Subcutaneous abdominal adipose tissue (tissue), 5 donors: ENCODE measurements around the gene SH2D1A.
"Not testable (repeated sequence)": the region's sequence is repeated elsewhere in the genome, so short reads cannot be mapped to it uniquely, and the experiment has no call there.

Experiments
- H3K27ac ChIP-seq: one replicate; pipeline ENCODE4 v1.7.0; 2013; ENCODE audit warnings: low read depth, mild to moderate bottlenecking, inconsistent platforms, low read length, moderate library complexity
- H3K27me3 ChIP-seq, 5 donors: one replicate each; pipeline ENCODE4 v1.7.0; 2013; ENCODE audit warnings: low read length in 5 of 5, inconsistent platforms in 1 of 5; ENCODE audit not compliant: control insufficient read depth in 5 of 5, insufficient read depth in 4 of 5
- H3K36me3 ChIP-seq, 5 donors: one replicate each; pipeline ENCODE4 v1.7.0; 2013; ENCODE audit warnings: low read length in 5 of 5; ENCODE audit not compliant: control insufficient read depth in 5 of 5, insufficient read depth in 5 of 5
- H3K4me1 ChIP-seq, 5 donors: one replicate each; pipeline ENCODE4 v1.7.0; 2013; ENCODE audit warnings: low read length in 5 of 5, mild to moderate bottlenecking in 3 of 5, moderate library complexity in 1 of 5; ENCODE audit not compliant: control insufficient read depth in 5 of 5, insufficient read depth in 5 of 5
- H3K4me3 ChIP-seq, 5 donors: one replicate each; pipeline ENCODE4 v1.7.0; 2013; ENCODE audit warnings: low read length in 5 of 5, low read depth in 1 of 5
- H3K9ac ChIP-seq, 5 donors: one replicate each; pipeline ENCODE4 v1.7.0; 2013; ENCODE audit warnings: low read length in 5 of 5, mild to moderate bottlenecking in 4 of 5, moderate library complexity in 3 of 5
- H3K9me3 ChIP-seq, 5 donors: one replicate each; pipeline ENCODE4 v1.7.0; 2013; ENCODE audit warnings: low read length in 5 of 5; ENCODE audit not compliant: control insufficient read depth in 5 of 5
- donor health status: healthy.
- donor health status: healthy.
- donor health status: healthy.
- donor health status: healthy.
- donor health status: healthy.

The SH2D1A gene

DNA sequence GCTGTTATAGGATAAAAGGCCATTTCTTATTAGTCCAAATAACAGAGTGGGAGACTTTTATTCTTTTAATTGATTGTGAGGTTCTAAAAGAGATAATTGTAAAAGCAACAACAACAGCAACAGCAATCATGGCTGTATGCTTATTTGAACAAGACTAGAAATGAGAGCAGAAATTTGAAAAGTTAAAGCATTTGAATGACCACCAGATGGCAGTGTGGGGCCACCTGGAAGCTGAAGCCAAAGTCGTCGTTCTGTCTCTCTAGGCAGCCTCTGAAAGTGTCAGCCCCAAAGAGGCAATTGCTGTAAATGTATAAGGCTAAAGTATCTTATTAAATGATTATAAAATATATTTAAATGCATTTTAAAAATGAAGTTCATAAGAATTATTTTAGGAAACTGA, 42.2 kb downstream of the SH2D1A start:
- Histone ChIP-seq H3K9me3 (no peaks in the 10 kb centered on the region), H3K9ac (no peak overlapping the region), H3K27ac (no peak overlapping the region), H3K27me3 (peaks cover 0 to 8% (median 0%) of the 10 kb centered on the region in 5 donors), H3K4me3 (no peak overlapping the region), H3K36me3 (peaks cover 0 to 2% (median 0%) of the 10 kb centered on the region in 5 donors), H3K4me1 (no peaks in the 10 kb centered on the region)

DNA sequence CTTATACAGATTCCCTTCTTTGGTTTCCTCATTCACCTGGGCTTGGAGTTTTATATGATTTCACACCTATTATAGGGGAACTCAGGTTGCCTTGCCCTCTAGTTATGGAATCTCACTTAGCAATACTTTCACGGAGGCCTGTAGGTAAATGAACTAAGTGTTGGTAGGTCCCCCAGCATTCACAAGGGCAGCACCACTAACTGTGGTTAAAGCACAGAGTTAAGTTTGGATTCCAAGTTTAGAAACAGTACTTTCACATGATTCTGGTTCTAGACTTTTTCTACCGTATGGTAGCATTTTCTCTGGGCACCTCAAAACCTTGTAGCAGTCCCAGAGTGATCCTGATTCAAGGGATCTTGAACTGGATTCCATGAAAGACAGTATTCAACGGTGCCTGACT, 46.4 kb downstream of the SH2D1A start:
- H3K36me3 ChIP-seq: no peaks in the 10 kb centered on the region
- no peak overlapping the region for H3K4me3 ChIP-seq
- H3K27ac ChIP-seq: no peak overlapping the region
- H3K4me1 ChIP-seq: no peaks in the 10 kb centered on the region
- H3K9ac ChIP-seq: no peak overlapping the region
- no peaks in the 10 kb centered on the region for H3K9me3 ChIP-seq
- peaks cover 0 to 2% (median 0%) of the 10 kb centered on the region in 5 donors for H3K27me3 ChIP-seq

DNA sequence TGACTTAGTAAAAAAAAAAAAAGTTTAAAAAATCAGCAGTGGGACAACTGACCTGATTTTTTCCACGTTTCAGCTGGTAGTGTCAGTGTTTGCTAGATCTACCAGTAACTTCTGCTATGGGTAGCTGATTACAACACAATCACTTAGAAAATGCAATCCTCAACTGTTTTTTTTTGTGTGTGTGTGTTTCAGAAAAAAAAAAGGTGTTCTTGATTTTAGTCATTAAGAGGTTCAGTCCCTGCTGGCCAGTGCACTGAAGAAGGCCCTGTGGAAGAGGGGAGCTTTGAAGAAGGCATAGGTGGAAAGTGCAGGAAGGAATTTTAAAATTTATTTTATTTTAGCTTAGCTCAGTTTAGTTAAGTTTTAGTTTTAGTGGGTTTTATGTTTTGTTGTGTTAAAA, 46.9 kb downstream of the SH2D1A start:
- H3K27me3 ChIP-seq: no peaks in the 10 kb centered on the region
- no peak overlapping the region for H3K27ac ChIP-seq
- no peaks in the 10 kb centered on the region for H3K9me3 ChIP-seq
- H3K4me3 ChIP-seq: no peak overlapping the region
- no peaks in the 10 kb centered on the region for H3K4me1 ChIP-seq
- H3K36me3 ChIP-seq: no peaks in the 10 kb centered on the region
- H3K9ac ChIP-seq: no peak overlapping the region

DNA sequence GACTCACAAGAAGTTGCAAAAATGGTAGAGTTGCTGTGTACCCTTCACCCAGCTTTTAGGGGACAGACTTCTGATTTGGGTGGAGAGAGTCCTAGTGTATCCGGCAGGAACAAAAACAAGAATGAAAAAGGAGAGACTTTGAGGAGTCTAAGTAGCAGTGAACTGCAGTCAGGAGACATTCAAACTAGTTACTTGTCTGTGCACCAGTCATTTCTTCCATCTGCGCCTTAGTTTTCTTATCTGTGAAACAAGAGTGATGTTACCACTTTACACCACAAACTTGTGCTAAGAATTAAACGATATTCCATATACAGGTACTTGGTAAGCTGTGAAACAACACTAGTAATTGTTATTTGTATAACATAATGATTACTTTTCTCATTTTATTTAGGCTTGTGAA, 47.3 kb downstream of the SH2D1A start:
- no peak overlapping the region for H3K9ac ChIP-seq
- H3K27ac ChIP-seq: no peak overlapping the region
- H3K4me3 ChIP-seq: no peak overlapping the region
- no peaks in the 10 kb centered on the region for H3K4me1 ChIP-seq
- no peaks in the 10 kb centered on the region for H3K36me3 ChIP-seq
- no peaks in the 10 kb centered on the region for H3K27me3 ChIP-seq
- H3K9me3 ChIP-seq: no peaks in the 10 kb centered on the region

DNA sequence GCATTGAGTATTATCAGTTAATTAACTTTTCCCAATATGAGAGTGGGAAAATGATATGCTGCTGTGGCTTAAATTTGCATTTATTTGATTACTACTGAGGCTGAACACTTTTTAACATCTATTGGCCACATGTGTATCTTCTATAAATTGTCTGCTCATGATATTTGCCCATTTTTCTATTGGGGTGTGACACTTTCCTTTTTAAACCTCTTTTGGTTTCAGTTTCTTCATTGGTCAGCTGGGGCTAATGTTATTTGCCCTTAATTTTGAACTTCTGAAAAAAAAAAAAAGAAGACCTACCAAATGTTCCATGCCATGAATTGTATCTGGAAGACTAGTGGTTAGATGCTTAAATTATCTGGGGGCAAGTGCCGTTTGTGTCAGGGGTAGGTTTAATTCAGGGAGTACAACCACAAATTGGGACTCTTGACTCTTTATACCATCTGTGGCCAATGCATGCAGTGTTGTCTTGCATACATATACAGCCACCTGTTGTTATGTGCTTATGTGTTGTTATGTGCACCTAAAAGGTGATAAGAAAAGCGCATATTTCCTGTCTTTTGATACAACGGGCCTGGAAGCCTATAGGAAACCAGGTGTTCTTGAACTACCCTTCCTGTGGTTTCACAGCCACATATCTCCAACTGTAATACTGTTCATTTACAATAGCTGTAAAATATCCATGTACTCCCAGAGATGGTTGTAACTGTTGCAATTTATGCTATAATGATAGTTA, 49.0 kb downstream of the SH2D1A start:
- H3K27ac ChIP-seq: no peak overlapping the region
- H3K4me3 ChIP-seq: no peak overlapping the region
- H3K4me1 ChIP-seq: no peaks in the 10 kb centered on the region
- no peaks in the 10 kb centered on the region for H3K36me3 ChIP-seq
- H3K9ac ChIP-seq: no peak overlapping the region
- no peaks in the 10 kb centered on the region for H3K9me3 ChIP-seq
- no peaks in the 10 kb centered on the region for H3K27me3 ChIP-seq

DNA sequence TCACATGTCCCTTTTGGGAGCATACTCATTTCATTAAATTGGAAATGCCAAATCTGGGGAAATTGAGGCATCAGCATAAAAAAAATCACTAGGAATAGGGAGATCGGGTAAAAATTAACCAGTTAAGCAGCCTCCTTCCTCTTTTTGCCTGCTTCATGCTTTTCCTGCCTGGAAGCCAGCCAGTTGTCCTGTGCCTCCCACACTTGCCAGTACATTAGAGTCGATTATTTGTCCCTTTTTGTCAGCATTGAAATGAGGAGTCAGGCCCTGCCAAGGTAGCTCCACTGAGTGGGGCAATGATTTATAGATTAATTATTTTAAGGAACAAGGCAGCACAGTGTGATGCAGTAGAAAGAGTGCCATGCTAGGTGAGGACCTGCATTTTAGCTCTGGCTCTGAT, 55.3 kb downstream of the SH2D1A start:
- Histone ChIP-seq H3K36me3 (no peaks in the 10 kb centered on the region), H3K4me1 (no peaks in the 10 kb centered on the region), H3K27ac (no peak overlapping the region), H3K4me3 (no peak overlapping the region), H3K9me3 (no peaks in the 10 kb centered on the region), H3K27me3 (peaks cover 0 to 8% (median 4%) of the 10 kb centered on the region in 5 donors), H3K9ac (no peak overlapping the region)

DNA sequence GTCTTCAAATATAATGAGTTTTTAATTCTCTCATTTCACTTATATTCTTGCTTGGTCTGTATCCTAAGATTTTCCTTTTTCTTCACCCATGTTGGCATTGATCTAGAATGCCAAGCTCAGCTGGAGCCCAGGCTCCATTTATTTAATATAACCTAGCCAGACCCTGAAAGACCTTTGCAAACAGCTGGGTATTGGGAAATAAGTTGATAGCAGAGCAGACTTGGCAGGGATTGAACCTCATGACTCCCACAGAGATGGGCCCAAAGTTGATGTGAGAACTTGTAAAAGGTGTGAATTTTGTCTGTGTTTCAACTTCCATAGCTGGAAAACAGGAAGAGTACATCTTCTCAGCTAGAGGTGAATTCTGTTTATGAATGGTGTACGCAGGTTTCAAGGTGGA, 59.5 kb downstream of the SH2D1A start:
- Histone ChIP-seq H3K27me3 (peaks cover 0 to 8% (median 4%) of the 10 kb centered on the region in 5 donors), H3K4me3 (no peak overlapping the region), H3K27ac (no peak overlapping the region), H3K36me3 (no peaks in the 10 kb centered on the region), H3K9ac (no peak overlapping the region), H3K9me3 (no peaks in the 10 kb centered on the region), H3K4me1 (no peaks in the 10 kb centered on the region)

DNA sequence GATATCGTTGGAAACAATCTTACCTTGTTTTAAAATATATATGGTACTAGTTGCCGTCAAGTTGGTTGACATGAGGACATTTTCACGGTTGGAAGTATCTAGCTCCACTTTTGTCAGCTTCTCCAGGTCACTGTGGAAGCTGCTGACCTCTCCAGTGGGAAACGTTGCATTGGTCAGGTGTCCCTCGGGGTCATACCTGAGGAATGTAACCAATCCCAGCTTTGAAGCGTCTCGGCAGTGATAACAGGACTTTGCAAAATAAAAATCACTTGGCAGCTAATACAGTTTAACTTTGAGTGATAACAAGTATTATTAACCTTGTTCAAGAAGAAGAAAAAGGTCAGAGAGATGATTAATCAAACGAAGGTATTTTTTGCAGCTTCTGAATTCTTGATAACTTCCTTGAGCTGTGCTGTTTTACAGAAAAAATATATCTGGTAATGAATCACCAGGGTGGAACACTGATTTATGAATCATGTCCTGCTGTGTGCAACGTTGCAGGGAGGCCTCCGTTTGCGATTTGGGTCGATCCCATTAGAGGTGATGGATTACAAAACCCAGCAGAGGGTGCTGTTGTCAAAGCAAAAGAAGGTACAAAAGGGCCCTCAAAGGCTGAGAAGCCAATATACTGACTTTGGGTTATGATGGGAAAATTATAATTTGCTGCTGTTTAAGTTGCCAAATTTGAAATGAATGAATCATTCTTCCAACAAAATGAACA, 60.1 kb downstream of the SH2D1A start:
- Histone ChIP-seq H3K9ac (no peak overlapping the region), H3K4me3 (no peak overlapping the region), H3K9me3 (no peaks in the 10 kb centered on the region), H3K4me1 (no peaks in the 10 kb centered on the region), H3K27me3 (peaks cover 0 to 8% (median 4%) of the 10 kb centered on the region in 5 donors), H3K36me3 (no peaks in the 10 kb centered on the region), H3K27ac (no peak overlapping the region)

- Histone ChIP-seq H3K27me3 (peaks cover 0 to 8% (median 4%) of the 10 kb centered on the region in 5 donors), H3K4me1 (no peaks in the 10 kb centered on the region), H3K27ac (no peak overlapping the region), H3K36me3 (no peaks in the 10 kb centered on the region), H3K4me3 (no peak overlapping the region), H3K9ac (no peak overlapping the region), H3K9me3 (no peaks in the 10 kb centered on the region)
These were observed 60.9 kb downstream of the SH2D1A start for GRCh38 chrX:124407226-124407625.

GRCh38 chrX:124408380-124408779, 62.0 kb downstream of the SH2D1A start:
- not testable (repeated sequence) for H3K4me1 ChIP-seq, H3K27ac ChIP-seq, H3K9ac ChIP-seq, H3K9me3 ChIP-seq, H3K27me3 ChIP-seq, H3K4me3 ChIP-seq, H3K36me3 ChIP-seq
